22Rv1 (cell line): ENCODE measurements around the gene RBM19.
"Not testable (repeated sequence)": the region's sequence is repeated elsewhere in the genome, so short reads cannot be mapped to it uniquely, and the experiment has no call there.

ENCODE experiments used
- H3K27ac ChIP-seq: fragments of 450-650 bp; 2 replicates; pipeline ENCODE4 v1.5.1; 2017
- ZFX ChIP-seq: fragments of 450-650 bp; IDR thresholded peaks from 2 replicates; pipeline ENCODE4 v1.6.1; 2017; ENCODE audit warnings: antibody characterized with exemption, borderline replicate concordance
- TF ChIP-seq, protein P1 (sequence below): fragments of 450-650 bp; IDR thresholded peaks from 2 replicates; pipeline ENCODE4 v1.5.1; 2017; ENCODE audit warnings: mild to moderate bottlenecking

The RBM19 gene

DNA sequence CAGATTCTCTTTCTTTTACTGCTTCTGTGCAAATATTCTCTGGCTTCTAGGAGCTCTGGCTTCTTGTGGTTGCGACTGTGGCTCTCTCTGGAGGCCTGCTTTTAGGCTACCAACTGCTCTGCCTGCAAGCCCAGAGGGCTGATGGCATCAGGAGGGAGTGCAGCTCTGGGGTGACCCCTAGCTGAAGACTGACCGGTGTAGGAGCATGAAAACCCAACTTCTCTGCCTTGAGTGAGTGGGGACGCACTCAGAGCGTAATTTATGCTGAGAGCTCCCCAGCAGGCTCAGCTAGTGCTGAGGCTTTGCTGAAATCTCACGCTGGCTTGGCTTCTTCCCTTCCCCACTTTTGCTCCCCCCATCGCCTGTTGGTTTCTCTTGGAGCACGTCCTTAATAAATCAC, 29.9 kb upstream of the RBM19 start:
- H3K27ac ChIP-seq, result no peak overlapping the region
- TF ChIP-seq, protein P1, sequence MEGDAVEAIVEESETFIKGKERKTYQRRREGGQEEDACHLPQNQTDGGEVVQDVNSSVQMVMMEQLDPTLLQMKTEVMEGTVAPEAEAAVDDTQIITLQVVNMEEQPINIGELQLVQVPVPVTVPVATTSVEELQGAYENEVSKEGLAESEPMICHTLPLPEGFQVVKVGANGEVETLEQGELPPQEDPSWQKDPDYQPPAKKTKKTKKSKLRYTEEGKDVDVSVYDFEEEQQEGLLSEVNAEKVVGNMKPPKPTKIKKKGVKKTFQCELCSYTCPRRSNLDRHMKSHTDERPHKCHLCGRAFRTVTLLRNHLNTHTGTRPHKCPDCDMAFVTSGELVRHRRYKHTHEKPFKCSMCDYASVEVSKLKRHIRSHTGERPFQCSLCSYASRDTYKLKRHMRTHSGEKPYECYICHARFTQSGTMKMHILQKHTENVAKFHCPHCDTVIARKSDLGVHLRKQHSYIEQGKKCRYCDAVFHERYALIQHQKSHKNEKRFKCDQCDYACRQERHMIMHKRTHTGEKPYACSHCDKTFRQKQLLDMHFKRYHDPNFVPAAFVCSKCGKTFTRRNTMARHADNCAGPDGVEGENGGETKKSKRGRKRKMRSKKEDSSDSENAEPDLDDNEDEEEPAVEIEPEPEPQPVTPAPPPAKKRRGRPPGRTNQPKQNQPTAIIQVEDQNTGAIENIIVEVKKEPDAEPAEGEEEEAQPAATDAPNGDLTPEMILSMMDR, result no peak
- no peak for TF ChIP-seq ZFX

DNA sequence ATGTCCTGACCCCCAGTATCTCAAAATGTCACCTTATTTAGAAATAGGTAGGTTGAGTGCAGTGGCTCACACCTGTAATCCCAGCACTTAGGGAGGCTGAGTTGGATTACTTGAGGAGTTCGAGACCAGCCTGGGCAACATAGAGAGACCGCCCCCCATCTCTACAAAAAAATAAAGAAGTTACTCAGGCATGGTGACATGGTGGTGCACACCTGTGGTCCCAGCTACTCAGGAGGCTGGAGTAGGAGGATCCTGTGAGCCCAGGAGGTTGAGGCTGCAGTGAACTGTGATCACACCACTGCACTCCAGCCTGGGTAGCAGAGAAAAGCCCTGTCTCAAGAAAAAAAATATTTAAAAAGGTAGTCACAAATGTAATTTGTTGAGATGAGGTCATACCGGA, 27.9 kb upstream of the RBM19 start:
- no peak overlapping the region for H3K27ac ChIP-seq
- TF ChIP-seq, protein P1, result no peak
- no peak for TF ChIP-seq ZFX

DNA sequence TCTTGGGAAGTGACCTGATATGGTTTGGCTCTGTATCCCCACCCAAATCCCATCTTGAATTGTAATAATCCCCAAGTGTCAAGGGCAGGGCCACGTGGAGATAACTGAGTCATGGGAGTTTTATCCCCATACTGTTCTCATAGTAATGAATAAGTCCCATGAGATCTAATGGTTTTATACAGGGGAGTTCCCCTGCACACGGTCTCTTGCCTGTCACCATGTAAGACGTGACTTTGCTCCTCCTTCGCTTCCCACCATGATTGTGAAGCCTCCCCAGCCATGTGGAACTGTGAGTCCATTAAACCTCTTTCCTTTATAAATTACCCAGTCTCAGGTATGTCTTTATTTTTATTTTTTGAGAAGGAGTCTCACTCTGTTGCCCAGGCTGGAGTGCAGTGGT, 26.6 kb upstream of the RBM19 start:
- not testable (repeated sequence) for H3K27ac ChIP-seq

DNA sequence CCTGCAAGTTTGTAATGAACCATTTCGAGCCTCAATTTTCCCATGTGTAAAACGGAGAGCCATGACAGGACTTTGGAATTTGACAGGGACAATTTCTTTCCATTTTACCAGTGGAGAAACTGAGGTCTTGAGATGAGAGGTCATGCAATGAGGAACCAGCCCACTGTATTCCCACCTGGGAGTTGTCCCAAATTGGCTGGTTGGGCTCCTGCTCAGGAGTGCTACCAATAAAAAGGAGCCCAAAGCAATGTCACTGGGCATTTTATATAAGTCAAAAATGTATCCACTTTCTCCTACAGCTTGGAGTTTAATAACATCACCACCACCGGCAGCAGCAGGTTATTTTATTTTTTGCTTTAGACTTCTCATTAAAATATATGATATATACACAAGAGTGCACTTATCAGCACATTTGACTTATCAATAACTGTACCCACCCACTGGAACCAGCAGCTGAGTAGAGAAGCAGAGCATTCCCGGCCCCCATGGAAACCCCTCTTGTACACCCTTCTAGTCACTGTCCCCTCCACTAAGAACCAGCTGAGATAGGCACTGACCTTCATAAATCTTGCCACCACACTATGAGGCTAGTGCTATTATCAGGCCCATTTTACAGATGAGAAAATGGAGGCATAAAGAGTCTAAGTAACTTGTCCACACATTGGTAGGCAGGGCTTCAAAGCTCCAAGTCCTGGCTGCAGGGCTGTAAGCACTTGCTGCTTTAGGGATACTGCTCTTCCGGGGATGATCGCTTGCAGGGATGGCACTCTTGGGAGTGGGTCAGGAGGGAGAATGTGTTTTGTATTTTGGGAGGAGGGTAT, 25.3 kb upstream of the RBM19 start:
- H3K27ac ChIP-seq, result no peak overlapping the region
- TF ChIP-seq, protein P1, result no peak
- TF ChIP-seq ZFX, result no peak

DNA sequence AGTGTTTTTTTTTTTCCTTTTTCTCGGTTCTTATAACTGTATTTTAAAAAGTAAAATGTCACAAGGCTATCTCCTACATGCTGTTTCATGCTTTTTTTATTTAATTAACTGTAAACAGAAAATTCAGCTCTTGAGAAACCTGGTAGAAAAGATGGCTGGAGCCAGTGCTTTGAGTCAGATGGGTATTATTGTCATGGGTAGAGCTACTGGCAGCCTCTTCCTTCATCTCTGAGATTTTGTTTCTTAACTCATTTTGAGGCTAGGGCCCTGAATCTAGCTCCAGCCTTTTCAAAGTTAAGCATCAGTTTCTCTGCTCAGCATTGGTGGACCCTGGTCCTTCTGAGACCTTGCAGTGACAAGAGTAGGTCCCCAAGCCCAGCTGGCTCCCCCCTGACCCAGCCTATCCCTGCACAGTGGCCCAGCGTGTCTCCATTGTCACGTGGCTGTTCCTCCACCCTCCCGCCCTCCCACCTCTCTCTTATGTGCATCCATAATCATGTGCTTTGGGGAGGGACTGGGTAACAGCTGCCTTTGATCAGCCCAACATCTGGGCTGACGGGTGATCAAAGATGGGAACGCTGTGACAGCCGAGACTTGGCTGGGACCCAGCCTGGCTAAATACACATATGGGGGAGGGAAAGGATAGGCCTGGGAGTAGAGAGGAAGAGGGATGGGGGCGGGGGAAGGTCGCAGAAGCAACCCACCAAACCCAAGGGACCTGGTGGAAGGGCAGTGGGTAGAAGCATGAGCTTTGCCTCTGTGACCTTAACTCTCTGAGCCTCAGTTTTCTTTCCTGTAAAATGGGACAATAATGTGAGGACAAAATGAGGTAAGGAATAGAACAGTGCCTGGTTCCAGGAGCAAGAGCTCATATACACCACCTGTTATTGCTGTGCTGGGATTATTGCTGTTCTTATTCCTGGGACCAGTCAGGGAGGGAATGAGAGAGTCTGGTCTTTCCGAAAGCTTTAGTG, 24.4 kb upstream of the RBM19 start:
- no peak for TF ChIP-seq ZFX
- TF ChIP-seq, protein P1, result no peak
- H3K27ac ChIP-seq, result no peak overlapping the region

DNA sequence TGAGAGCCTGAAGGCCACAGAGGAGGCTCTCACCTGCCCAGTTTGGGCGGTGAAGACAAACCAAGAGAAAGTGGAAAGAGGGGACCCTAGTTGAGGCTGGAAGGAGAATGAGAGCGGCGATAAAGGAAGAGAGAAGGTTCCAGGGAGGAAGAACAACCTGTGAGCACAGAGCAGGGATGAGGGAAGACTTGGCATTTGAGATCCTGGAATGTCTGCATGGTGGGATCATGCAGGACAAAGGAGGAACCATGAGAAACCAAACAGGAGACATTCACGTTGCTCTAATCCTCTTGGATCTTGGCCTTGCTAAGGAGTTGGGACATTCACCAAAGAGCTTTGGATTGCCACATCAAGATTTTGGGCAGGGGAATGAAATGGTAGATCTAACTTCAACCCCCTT, 22.9 kb upstream of the RBM19 start:
- TF ChIP-seq ZFX, result no peak
- TF ChIP-seq, protein P1, result no peak
- no peak overlapping the region for H3K27ac ChIP-seq

DNA sequence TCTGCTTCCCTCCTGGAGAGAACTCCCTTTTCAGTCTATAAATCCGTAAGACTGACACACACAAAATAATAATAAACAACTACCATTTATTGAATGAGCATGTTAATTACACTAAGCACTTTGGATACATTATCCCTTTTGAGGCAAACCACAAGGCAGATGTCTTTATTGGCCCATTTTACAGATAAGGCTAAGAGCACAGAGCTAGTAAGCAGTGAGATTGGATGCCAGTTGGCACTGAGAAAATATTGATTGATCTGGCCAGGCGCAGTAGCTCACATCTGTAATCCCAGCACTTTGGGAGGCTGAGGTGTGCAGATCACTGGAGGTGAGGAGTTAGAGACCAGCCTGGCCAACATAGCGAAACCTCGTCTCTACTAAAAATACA, 21.9 kb upstream of the RBM19 start:
- no peak for TF ChIP-seq ZFX
- TF ChIP-seq, protein P1, result no peak
- no peak overlapping the region for H3K27ac ChIP-seq
